Stimulated activated CD8-positive, alpha-beta memory T cell treated with anti-CD3 and anti-CD28 coated beads, Interleukin-4, amount 100 ng/mL, for 4 hours (primary cell): Measurements from ENCODE around the gene MCM3AP.
"Not testable (repeated sequence)": the region's sequence is repeated elsewhere in the genome, so short reads cannot be mapped to it uniquely, and the experiment has no call there.

Experiments used
- DNase-seq, 2 donors: peaks; one replicate each; pipeline ENCODE4 v3.0.0-alpha.2; 2020; ENCODE audit warnings: low read depth in 2 of 2, low spot score in 1 of 2

The MCM3AP gene

DNA sequence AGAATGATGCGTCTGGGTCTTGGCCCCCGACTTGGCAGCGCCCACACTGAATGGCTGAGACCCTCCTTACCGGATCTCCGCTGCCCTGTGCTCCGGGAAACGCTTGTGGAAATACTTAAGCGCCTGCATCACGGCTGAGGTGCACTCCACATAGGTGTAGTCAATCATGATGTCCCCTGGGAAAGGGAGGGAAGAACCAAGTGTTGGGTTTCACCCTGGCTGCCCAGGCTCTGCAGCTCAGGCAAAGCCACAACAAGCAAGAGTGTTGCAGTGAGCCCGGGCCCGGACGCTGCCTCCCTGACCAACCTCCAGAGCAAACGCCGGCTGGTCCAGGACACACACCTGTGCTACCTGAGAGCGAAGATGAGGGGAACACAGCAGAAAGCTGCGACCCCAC is 79.6 kb downstream of the MCM3AP start:
- DNase-seq, result no peak

DNA sequence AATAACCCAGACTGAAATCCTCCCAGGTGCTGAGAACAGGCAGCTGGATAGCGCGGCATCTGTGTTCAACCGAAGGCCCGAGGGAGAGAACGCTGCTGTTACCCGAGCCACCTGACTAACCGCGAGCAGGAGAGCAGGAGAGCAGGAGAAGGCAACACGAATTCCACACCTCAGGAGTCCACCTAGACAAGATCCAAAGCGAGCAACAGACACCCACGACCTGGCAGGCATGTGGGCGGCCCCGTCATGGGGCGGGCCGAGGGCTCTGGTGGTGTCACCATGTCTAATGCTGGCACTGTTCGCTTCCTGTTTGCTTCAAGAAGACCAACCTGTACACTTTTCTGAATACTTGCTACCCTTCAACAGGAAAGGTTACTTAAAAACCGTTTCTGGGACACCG is 80.2 kb downstream of the MCM3AP start:
- no peak for DNase-seq

GRCh38 chr21:46203203-46203600 is 82.2 kb downstream of the MCM3AP start:
- DNase-seq, result no peak

DNA sequence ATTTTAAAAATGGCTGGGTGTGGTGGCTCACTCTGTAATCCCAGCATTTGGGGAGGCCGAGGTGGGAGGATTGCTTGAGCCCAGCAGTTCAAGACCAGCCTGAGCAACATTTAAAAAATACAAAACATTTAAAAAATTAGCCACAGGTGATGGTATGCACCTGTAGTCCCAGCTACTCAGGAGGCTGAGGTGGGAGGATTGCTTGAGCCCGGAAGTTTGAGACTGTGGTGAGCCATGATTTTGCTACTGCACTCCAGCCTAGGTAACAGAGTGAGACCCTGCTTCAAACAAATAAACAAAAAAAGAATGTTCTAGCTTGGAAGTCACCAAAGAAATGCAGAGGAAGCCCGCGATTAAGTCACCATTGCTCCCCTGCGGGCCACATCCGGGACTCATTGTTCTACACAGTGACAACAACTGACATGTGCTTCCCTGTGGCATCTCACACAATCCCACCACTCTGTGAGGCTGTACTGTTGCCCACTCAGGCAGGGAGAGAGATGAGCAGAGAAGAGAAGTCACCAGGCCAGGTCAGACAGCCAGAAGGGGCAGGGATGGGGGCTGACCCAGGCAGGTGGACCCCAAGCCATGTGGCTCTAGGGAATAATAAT is 82.7 kb downstream of the MCM3AP start:
- no peak for DNase-seq

- not testable (repeated sequence) for DNase-seq
Observed at GRCh38 chr21:46200877-46201803, 84.3 kb downstream of the MCM3AP start.

GRCh38 chr21:46199436-46200373 is 85.7 kb downstream of the MCM3AP start:
- DNase-seq, result no peak

GRCh38 chr21:46196733-46197132 is 88.7 kb downstream of the MCM3AP start:
- DNase-seq, result no peak

- no peak for DNase-seq
Observed at GRCh38 chr21:46195595-46196195, 89.7 kb downstream of the MCM3AP start.

- DNase-seq, result no peak
Observed at GRCh38 chr21:46194374-46195334, 90.8 kb downstream of the MCM3AP start.

GRCh38 chr21:46193829-46194373 is 91.5 kb downstream of the MCM3AP start:
- DNase-seq, result no peak

GRCh38 chr21:46191686-46192575 is 93.5 kb downstream of the MCM3AP start:
- DNase-seq, result no peak

- DNase-seq, result no peak
Observed at GRCh38 chr21:46191257-46191685, 94.1 kb downstream of the MCM3AP start.

DNA sequence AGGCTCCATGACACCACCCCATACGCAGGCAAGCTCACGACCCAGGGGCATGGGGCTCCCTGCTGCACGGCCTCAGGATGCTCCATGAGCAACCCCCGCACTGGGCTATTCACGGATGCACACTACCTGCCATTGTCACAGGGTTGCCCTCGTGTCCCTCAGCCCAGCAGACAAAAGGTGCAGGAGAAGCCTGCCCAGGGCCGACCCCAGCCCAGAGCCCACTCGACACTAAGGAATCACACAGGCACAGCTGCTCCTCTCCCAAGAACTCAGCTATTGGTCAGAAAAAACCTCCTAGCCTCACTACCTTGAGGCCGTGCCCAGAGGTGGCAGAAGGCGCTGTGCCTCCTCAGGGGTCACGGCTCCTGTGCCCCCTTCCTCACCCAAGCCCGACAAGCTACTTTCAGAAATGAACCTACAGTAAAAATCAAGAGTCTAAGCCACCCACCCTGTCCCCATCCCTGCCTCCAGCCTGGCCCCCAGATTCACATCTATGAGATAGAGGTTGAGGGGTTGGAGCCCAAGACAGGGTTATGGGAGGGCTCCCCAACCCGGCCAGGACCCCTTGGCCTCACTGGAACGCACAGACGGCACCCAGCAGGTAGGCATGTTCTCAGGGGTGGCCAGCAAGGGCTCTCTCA is 94.8 kb downstream of the MCM3AP start:
- DNase-seq, result no peak

DNA sequence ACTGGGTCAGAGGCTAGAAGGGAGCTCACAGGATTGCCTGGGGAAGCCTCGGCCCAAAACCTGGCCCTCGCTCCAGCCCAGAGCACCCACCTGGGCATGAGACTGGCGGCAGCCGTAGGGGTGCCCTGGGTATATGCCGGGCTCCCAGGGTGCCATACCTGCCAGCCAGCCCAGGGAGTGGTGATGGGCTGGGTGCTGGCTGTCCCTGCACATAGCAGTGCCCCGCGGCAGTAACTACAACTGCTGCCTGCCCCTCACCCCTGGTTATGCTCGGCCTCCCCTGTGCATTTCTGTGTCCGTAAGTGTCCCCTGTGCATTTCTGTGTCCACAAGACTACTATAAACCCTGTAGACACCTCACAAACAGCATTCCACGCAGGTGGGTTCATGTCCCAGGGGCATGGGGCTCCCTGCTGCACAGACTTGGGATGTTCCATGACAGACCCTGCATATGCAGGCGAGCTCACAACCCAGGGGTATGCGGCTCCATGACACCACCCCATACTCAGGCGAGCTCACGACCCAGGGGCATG is 95.4 kb downstream of the MCM3AP start:
- no peak for DNase-seq

- DNase-seq, result no peak
Observed at GRCh38 chr21:46189213-46189958, 96.0 kb downstream of the MCM3AP start.

GRCh38 chr21:46188226-46189212 is 96.9 kb downstream of the MCM3AP start:
- DNase-seq, result no peak
